GM19351 (cell line): ENCODE data around the gene SAMMSON.
A peak's percentile ranks its signal among the peaks of the same experiment; 100 is the strongest.

Experiments used
- ATAC-seq: cut with Tn5 transposase; IDR thresholded peaks from one replicate; pipeline ENCODE4 v1.9.1; 2021; ENCODE audit warnings: mild to moderate bottlenecking, moderate library complexity; ENCODE audit not compliant: unreplicated experiment

SAMMSON gene

DNA sequence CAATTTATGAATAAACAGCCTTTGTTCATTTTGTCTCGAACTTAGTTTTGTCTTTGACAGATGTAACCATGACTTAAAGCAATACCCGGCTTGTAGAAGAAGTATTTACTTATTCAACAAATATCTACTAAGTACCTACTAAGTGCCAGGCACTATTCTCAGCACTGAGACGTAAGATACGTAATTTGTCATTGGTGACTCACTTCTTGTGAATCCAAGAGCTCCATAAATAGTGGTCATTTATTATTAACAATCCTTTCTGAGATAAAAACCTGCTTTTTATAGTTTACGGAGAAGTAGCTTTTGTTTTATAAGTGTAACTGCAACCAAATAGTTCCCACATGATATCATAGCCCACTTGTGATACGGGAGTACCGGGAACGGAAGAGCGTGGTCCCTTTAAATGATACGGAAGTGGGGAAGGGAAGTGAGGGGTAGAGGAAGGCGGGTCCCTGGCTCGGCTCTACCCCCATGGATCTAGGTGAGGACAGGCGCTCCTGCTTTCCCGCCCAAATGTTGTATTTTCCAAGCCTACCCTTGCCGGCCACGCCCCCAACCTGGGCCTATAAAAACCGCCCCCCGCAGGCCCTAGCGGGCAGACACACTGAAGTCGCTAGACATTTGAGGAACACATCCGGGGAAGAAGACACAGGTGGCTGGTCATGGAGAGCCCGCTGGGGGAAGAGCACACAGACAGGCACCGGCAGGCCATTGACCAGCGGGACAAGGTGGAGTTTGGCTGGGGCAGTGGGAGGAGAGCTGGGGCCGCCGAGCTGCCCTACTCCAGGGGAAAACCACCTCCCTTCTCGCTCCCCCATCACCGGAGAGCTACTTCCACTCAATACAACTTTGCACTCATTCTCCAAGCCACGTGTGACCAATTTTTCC lies at the start of gene SAMMSON:
Gene SAMMSON (plus strand): TSS at position 594 of the 888 bp plus-strand sequence.
- ATAC-seq: no peak

DNA sequence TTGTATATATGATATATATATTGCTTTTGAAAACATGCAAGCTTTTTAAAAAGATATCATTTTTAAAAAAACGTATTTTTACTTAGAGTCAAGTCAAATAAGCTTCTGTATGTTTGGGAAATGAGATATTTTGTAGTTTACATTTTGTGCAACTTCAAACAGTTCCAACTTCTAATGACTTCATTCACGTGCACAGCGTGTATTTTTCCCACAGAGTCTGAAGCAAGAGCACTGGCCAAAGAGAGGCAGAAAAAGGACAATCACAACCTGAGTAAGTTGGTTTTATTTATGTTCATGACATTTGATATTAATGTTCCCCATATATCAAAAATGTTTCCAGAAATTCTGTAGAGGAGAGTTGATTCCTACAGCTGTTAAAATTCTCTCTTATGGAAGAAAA lies 47.9 kb upstream of the SAMMSON start:
- no peak for ATAC-seq

DNA sequence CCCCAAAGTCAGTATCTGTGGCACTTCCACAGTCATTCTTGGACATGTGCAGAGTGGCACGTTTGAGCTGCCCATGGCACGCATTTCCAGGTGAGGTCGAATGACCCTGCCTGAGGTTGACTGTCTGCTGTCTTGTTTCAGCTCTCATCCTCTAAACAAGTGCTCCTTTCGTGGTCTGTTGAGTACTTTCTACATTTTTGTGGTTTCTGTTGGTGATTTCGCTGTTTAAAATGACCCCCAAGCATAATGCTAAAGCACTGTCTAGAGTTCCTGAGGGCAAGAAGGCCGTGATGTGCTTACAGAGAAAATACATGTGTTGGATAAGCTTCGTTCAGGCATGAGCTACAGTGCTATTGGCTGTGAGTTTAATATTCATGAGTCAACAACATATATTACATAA lies 40.0 kb upstream of the SAMMSON start:
- no peak for ATAC-seq

DNA sequence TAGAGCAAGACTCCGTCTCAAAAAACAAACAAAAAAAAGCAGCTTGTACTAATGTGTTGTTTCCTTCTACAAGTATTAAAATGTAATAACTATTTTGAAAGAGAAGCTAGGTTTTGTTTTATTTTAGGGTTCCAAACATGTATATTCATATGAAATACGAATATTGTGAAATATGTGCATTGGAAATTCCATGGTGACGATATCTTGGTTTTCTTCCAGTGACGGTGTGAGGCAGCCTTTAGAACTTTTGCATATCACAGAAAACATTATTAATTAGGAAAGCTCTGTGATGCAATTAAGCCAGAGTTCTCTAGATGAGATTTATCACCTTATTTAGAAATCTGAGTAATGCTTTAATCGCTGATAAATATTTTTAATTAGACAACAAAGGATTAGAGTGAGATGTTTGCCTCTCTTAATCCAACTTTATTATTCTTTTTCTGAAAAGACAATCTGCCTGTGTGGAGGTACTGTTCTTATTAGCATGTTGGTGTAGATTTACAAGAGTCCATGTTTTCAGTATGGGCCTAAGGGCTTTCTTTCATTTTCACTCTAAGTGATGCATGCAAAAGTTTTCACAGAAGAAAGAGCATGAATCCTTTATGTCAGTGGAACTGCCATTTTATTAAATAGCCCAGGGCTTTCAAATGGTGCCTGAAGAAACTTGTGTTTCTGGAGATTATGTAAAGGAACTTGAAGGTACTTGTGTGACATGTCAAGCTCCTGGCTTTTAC lies 37.7 kb upstream of the SAMMSON start:
- ATAC-seq: no peak

DNA sequence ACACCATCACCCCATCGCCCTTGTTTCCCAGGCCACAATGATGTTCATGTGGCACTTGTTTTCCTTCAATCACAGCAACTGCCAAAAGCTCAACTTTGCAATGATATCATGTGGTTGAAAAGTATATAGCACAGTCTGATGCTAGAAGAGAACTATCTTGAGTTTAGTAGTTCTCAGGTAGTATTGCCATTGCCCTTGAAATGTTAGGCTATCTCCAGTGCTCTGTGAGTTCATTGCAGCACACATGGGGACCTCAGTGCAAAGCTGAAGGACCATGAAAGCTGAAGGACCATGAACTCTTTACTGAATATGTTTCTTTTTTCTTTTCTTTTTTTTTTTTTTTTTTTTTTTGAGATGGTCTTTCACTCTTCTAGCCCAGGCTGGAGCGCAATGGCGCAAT lies 35.9 kb upstream of the SAMMSON start:
- ATAC-seq: no peak

DNA sequence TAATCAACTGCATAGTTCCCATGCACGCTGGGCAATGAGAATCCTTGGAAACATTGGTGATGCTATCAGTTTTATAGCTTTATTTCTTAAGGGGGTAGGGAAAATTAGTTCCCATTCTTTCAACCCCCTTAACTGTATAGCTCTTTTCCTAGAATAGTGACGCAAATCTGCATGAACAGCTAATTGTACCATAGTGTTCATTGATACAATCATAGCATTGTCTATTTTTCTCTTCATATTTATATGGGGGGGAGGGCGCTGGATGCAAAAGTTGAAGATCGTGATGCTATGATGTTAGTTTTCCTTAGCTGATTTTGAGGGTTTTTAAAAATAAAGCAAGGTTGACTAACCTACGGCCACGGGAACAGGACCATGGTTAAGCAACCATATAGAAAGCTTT lies 32.4 kb upstream of the SAMMSON start:
- no peak for ATAC-seq

DNA sequence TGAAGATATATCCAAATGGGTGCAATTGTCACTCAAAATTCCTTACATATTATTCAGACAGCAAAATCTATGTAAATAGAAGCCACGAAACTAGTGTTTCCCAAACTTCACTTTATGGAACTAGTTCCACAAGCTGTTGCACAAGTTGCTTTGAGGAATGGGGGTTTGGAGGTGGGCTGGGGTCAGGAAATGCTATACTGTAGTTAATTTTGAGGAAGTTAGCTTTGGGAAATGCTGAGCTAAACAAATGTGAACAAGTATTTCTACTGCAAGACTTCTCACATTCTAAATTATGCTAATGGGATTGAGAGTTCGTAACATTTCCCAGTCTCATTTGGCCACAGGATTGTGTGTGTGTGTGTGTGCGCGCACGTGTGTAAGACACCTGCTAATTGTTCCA lies 28.7 kb upstream of the SAMMSON start:
- ATAC-seq: no peak

DNA sequence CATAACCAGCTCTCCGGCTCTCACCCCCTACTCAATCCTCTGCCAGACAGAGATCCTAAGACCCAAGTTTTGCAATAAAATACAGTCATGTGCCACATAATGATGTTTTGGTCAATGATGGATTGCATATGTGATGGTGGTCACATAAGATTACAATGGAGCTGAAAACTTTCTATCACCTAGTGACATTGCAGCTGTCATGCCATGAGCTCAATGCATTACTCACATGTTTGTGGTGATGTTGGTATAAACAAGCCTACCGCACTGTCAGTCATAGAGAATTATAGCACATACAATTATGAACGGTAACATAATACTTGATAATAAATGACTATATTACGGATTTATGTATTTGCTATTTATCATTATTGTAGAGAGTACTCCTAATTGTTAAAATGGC lies 26.9 kb upstream of the SAMMSON start:
- no peak for ATAC-seq

DNA sequence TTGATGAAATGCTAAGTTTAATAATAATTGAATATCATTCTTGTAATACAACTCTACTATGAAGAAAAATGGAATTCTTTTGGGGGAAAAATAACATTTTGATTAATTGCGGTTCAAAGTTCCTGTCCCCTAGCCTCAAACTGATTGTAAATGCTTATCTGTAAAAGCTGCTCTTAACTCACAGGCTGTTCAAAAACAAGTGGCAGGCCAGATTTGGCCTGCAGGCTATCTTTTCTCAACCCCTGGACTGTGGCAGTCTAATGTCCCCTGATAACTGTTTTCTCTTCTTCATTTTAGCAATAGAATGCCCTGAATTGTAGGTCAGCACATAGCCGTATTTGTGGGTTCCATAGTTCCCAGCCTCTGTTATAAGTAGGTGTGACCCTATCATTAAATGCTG lies 23.5 kb upstream of the SAMMSON start:
- no peak for ATAC-seq

DNA sequence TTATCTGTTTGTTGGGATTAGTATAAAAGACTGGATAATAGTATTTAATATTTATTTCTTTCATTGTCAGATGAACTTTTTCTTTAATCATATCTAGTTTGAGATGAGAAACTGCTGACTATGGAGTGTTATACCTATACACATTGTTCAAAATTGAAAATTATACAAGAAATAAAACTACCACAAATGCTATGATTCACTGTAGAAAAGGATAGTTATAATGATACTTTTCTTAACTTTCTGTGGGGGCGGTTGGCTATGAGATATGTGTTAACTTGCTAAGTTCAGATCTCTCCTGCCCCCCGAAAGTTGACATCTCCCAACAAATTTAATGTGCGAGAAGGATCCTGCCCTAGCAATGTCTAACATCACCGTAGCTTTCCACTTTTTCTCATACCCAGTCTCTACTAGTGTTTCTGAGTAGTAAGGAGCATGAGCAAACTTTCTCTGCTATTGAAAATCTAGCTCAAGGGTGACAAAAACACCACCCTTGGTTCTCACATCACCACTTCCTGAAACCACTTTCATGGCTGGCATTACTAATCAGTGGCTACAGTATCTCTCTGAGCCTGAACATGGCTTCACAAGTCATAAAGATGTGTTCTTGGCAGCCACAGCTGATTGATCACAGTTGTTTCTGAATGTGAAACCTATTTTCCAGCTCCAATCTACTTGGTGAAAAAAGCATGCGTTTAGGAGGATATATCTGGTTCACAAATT lies 15.8 kb upstream of the SAMMSON start:
- ATAC-seq: peak; percentile 63

DNA sequence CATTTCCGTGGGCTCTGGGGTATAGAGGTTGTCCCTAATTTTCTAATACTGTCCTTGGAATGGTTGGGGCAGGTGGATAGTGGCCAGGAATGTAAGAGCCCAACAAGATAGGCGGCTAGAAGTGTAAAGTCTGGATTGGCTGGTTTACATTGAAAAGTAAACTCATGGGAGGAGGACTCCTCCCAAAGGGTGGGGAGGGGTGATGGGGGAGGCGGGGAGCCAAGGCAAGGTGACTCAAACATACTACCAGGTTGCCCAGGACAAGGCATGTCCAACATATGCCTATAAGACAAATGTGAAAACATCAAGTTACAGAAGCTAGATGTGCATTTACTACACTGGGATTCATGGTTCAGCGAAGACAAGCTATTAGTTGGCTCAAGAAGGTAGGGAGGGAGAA lies 14.3 kb upstream of the SAMMSON start:
- no peak for ATAC-seq

DNA sequence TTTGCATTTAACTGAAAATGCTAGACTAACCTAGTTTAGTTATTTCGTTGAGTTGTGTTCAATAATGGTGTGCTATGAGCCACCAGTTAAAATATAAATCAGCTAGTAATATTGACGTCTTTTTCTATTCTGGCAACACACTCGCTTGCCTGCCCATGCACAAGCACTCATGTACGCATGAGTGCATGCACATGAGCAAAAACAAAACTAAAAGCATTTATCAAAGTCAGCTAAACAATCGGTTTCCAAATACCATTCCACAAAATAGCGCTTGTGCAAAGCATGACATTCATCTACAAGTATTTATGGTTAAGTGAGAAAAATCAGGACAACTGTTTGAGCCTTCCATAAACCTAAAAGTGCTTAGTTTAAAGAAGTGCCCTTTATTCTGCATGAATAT lies 13.1 kb upstream of the SAMMSON start:
- ATAC-seq: no peak

DNA sequence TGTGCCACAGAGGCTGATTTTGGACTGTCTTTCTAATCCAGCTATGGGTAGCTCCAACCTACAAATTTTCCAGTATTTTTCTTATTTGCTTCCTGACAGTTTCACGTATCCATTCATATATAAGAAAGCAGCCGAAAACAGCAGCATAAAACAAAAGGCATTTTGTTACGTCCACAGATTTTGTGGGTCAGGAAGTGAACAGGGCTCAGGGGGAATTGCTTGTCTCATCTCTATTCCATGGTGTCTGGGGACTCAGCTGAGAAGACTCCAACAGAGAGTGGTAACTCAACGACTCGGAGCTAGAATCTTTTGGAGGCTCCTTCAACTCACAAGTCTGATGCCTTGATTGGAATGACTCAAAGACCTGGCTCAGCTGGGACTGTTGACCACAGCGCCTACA lies 11.7 kb upstream of the SAMMSON start:
- ATAC-seq: no peak

DNA sequence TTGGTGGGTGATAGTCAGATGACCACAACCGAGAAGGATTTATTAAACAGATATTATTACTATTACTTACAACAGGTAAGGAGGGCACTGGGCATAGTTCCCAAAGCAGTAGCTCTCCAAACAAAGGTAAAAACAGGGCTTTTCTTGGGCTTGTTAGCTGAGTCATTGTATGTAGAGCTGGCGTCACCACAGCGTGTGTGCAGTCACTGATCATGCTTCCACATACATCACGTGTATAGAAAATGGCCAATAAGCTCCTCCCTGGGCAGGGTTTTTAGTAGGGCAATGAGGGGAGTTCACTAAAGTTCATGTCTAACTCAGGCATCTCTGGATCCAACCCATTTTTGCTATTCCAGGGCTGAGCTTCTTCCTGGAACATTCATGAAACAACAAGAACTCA lies 5.8 kb upstream of the SAMMSON start:
- ATAC-seq: no peak

DNA sequence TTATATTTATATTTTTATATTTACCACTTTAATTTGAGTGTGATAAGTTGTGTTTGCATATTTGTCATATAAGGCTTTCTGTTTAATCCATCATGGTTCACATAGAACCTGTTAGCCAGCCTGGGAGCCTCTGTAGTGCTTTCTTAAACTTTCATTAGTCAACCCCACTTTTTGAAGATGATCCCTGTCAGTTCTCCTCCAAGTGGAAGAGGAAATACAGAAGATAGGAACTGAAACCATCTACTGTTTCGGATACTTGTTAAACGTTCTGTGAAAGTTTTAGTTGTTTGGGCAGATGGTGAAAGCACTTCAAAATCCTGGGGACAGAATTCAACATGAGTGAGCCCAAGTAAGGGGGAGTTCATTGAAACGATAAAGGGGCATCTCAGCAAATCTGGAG lies 4.6 kb upstream of the SAMMSON start:
- no peak for ATAC-seq

DNA sequence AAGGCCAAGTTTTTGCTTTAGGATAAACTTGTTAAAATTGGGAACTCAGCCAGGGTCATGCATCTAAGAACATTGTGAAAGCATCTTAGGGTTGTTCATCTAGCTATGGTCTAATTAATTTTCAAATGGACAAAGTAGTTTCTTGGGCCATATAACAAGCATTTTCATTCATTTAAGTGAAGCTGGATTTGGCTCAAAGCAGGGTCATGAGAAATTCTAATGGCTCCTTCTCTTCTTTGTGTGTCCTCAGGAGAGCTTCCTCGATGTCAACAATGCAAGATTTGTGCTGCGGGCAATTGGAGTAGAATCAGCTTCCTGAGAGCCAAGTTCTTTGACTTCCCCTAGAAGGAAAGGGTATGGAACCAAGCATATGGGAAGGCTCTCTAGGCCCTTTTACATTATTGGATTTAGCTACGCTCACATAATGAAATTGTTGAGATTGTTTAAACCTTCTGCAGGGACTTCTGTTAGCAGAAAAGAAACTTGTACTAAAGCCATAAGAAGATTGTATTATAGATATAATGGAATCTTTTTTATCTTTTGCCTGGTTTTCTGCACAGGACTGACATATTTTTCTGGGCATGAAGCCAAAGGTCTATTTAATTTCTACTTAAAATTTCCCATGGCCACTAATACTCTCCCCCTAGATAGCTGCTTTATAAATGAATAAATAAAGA lies 1.8 kb upstream of the SAMMSON start:
- no peak for ATAC-seq

DNA sequence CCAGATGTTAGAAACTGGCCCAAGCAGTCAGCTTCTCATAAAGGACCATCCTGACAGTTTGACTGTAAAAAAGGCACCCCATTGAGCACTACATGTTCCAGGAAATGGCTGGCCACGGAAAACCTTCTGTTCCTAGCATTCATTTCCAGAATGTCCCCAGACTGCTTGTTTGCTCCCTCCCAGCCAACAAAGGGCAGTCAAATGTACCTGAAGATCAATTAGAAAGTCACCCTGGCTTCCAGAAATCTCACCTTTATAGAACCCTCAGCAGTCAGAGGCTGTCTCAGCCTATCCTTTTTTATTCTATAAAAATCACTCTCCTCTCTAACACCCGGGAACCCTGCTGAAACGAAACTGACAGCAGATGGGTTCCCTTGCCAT lies 784 bp upstream of the SAMMSON start:
- ATAC-seq: no peak

DNA sequence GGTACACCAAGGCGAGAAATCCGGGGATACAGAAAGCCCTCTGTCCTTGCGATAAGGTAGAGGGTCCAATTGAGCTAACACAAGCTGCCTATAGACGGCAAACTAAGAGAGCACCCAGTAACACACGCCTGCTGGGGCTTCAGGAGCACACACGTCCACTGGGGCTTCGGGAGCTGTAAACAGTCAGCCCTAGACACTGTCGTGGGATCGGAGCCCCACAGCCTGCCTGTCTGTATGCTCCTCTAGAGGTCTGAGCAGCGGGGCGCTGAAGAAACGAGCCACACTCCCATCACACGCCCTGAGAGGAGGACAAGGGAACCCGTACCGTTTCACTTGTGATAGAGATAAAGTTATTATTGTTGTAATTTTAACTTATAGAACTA lies 486 bp downstream of the SAMMSON start:
- ATAC-seq: no peak

DNA sequence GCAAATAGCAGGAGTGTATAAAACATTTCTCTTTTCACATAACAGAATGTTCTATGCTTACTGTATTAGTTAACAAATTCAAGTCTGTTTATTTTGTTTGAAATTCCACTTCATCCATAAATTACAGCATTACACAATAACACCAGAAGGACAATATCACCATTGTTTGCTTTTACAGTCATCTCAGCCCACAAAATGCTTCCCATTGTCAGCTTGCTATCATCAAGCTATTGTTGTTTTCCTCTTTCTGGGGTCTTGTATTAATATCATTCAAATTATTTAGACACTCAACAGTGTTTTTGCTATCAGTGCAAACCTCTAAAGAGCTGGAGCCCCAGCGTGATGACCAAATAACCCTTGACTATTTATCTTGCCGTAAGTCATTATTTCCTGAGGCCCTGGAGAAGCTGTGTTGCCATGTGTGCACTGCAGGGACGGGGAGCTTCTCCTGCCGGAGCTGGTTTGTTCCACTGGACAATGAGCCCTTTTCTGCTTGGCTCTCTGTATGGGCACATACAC lies 1.1 kb downstream of the SAMMSON start:
- ATAC-seq: no peak

DNA sequence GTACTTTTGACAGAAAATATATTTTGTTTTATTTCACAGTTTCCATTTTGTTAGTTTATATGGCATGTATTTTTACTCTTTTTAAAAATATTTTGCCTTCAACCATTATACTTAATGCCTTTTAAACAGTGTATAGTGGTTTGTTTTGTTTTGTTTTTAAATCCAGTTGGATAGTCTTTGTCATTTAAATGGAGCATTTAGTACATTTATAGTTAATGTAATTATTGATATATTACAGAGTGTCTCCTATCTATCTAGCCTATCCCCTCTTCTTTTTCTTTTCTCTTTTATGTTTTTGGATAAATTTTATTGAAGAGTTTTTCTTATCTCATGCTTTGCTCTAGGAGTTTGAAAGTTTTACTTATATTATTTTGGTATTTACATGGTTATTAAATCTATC lies 3.6 kb downstream of the SAMMSON start:
- no peak for ATAC-seq

DNA sequence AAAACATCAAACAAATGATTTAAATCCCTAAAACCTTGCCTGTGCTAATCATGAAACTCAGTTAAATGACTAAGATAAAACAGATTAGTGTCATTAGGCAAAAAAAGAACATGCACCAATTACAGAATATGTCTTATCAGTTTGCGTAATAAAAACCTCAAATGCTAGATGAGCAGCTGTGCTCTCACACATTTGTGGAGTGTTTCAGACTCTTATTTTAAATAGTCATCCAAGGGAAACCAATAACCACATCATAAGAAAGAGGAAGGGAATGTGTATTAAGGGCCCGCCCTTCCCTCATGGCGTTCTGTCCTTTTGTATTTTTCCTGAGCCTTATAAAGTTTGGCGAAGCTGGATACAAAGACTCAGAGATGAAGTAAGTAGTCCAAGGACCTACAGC lies 6.6 kb downstream of the SAMMSON start:
- no peak for ATAC-seq
